Measurements from ENCODE around the gene CHFR. TPM values are rescaled to one million over a fixed set of nuclear protein-coding genes. Genes with fewer than 3 reads are reported as not detected.

The CHFR gene
- total and polyA plus RNA-seq, 2 experiments from 2014 or later = 23.0 to 42.7 TPM

DNA sequence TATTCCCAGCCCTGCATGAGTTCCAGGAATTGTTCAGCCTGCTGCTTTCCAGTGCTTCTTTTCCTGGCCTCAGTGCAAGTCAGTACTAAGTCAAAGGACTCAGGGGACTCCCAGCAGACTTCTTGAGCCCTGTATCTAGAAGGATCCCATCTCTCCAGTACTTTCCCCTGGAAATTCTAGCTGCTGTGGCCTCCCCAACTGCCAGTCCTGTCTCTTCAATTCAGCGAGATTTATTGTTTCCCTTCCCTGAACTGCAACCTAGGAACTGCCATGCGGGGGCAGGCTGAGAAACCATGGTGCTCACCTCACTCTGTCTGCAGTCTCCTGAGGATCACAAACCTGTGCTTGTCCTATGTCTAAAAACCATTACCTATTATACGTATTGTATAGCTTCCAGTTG is 37.0 kb upstream of the CHFR start (continued):
- no peak for TF ChIP-seq EZH2phosphoT487 (IDR thresholded peaks at IDR 0.05; ENCODE audit: unreplicated experiment)
- TF ChIP-seq ZNF331 (CRISPR knock-in tag; IDR thresholded peaks at IDR 0.05; ENCODE audit: low read depth) = no peak
- TF ChIP-seq, protein P1, sequence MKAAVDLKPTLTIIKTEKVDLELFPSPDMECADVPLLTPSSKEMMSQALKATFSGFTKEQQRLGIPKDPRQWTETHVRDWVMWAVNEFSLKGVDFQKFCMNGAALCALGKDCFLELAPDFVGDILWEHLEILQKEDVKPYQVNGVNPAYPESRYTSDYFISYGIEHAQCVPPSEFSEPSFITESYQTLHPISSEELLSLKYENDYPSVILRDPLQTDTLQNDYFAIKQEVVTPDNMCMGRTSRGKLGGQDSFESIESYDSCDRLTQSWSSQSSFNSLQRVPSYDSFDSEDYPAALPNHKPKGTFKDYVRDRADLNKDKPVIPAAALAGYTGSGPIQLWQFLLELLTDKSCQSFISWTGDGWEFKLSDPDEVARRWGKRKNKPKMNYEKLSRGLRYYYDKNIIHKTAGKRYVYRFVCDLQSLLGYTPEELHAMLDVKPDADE (IDR thresholded peaks at IDR 0.05) = no peak

DNA sequence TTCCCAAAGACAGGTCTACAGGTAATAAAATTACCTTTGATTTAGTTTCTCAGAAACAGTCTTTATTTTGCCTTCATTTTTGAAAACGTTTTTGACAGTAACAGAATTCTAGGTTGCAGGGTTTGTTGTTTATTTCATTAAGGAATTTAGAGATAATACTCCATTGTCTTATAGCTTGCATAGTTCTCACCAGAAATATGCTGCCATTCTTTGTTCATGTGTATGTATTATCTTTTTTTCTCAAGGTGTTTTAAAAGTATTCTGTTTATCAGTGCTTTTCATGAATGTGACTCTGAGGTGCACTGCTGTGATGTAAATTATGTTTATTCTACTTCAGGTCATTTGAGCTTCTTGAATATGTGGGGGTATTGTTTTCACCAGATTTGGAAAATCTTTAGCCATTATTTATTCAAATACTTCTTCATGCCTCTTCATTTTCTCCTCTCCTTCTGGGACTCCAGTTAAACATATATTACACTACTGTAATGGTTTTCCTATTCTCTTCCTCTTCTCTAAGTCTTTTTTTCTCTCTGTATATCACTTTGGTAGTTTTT is 36.0 kb upstream of the CHFR start:
- ATAC-seq = no peak
- H3K36me3 Mint-ChIP-seq (ENCODE audit: low read depth) = peaks cover 83% of the 10 kb centered on the region
- H3K9me3 Mint-ChIP-seq = peaks cover 100% of the 10 kb centered on the region

DNA sequence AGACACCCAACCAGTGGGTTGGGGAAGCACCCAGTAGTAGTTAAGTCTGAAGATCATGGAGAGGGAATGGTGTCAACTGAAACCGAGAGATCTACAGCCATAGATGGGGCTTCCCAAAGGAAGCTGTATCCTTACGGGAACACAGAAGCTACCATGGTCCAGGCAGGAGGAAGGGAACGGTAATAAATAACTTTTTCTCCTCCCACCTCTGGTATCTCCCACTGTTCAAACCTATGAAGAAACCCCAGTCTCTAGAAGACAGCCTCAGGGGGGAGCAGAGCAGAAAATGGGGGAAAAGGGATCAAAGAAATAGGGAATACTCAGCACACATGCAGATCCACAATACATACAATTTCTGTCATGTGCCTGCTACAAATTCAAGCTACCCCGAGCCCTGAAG is 35.3 kb upstream of the CHFR start:
- no peak overlapping the region for H2AFZ ChIP-seq
- Mint-ChIP-seq H3K9me3 (peaks cover 100% of the 10 kb centered on the region), H3K4me3 (no peak overlapping the region), H3K27ac (no peak overlapping the region), H3K36me3 (ENCODE audit: low read depth) (peaks cover 83% of the 10 kb centered on the region), H3K27me3 (ENCODE audit: insufficient read depth, low read depth, poor library complexity) (peaks cover 9% of the 10 kb centered on the region), H3K4me1 (no peaks in the 10 kb centered on the region)
- no peaks in the 10 kb centered on the region for H3K79me2 ChIP-seq (replicated peaks; ENCODE audit: insufficient read depth)
- no peak overlapping the region for H3K27ac ChIP-seq (ENCODE audit: low read depth)
- no peak for ATAC-seq
- H3K4me3 ChIP-seq = no peak overlapping the region
- peaks cover 29% of the 10 kb centered on the region for H3K36me3 ChIP-seq (ENCODE audit: insufficient read depth)
- no peaks in the 10 kb centered on the region for H4K20me1 ChIP-seq (replicated peaks; ENCODE audit: insufficient read depth)
- H3F3A ChIP-seq (replicated peaks; ENCODE audit: low read depth) = 0 out of 2 replicates have a peak, but pooled peaks cover 10% of the 10 kb centered on the region
- no peak overlapping the region for H3K4me2 ChIP-seq
- H3K27me3 ChIP-seq (ENCODE audit: insufficient read depth) = 0 out of 2 replicates have a peak, but pooled peaks cover 4% of the 10 kb centered on the region
- no peaks in the 10 kb centered on the region for H3K4me1 ChIP-seq (ENCODE audit: insufficient read depth)
- no peaks in the 10 kb centered on the region for H3K9me2 ChIP-seq (ENCODE audit: insufficient read depth)
- DNase-seq (ENCODE audit: low spot score) = no peak
- TF ChIP-seq, protein P2, sequence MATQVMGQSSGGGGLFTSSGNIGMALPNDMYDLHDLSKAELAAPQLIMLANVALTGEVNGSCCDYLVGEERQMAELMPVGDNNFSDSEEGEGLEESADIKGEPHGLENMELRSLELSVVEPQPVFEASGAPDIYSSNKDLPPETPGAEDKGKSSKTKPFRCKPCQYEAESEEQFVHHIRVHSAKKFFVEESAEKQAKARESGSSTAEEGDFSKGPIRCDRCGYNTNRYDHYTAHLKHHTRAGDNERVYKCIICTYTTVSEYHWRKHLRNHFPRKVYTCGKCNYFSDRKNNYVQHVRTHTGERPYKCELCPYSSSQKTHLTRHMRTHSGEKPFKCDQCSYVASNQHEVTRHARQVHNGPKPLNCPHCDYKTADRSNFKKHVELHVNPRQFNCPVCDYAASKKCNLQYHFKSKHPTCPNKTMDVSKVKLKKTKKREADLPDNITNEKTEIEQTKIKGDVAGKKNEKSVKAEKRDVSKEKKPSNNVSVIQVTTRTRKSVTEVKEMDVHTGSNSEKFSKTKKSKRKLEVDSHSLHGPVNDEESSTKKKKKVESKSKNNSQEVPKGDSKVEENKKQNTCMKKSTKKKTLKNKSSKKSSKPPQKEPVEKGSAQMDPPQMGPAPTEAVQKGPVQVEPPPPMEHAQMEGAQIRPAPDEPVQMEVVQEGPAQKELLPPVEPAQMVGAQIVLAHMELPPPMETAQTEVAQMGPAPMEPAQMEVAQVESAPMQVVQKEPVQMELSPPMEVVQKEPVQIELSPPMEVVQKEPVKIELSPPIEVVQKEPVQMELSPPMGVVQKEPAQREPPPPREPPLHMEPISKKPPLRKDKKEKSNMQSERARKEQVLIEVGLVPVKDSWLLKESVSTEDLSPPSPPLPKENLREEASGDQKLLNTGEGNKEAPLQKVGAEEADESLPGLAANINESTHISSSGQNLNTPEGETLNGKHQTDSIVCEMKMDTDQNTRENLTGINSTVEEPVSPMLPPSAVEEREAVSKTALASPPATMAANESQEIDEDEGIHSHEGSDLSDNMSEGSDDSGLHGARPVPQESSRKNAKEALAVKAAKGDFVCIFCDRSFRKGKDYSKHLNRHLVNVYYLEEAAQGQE (IDR thresholded peaks at IDR 0.05; ENCODE audit: unreplicated experiment) = no peak
- no peak for TF ChIP-seq JUNB (IDR thresholded peaks at IDR 0.05; ENCODE audit: unreplicated experiment)
- TF ChIP-seq, protein P3, sequence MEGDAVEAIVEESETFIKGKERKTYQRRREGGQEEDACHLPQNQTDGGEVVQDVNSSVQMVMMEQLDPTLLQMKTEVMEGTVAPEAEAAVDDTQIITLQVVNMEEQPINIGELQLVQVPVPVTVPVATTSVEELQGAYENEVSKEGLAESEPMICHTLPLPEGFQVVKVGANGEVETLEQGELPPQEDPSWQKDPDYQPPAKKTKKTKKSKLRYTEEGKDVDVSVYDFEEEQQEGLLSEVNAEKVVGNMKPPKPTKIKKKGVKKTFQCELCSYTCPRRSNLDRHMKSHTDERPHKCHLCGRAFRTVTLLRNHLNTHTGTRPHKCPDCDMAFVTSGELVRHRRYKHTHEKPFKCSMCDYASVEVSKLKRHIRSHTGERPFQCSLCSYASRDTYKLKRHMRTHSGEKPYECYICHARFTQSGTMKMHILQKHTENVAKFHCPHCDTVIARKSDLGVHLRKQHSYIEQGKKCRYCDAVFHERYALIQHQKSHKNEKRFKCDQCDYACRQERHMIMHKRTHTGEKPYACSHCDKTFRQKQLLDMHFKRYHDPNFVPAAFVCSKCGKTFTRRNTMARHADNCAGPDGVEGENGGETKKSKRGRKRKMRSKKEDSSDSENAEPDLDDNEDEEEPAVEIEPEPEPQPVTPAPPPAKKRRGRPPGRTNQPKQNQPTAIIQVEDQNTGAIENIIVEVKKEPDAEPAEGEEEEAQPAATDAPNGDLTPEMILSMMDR (conservative IDR thresholded peaks at IDR 0.05; ENCODE audit: low read depth in 2 of 2) = no peak
- TF ChIP-seq POLR2AphosphoS5 (IDR thresholded peaks at IDR 0.05; ENCODE audit: low read depth) = no peak
- TF ChIP-seq NANOG (IDR thresholded peaks at IDR 0.05; ENCODE audit: borderline replicate concordance) = no peak

More for the DNA sequence above, 36.0 kb upstream of the CHFR start:
- H3K27ac ChIP-seq (ENCODE audit: low read depth) = no peak overlapping the region
- H4K20me1 ChIP-seq (replicated peaks; ENCODE audit: insufficient read depth) = no peaks in the 10 kb centered on the region
- 0 out of 2 replicates have a peak, but pooled peaks cover 4% of the 10 kb centered on the region for H3K27me3 ChIP-seq (ENCODE audit: insufficient read depth)
- peaks cover 5% of the 10 kb centered on the region for H3K27me3 Mint-ChIP-seq (ENCODE audit: insufficient read depth, low read depth, poor library complexity)
- H3K4me3 Mint-ChIP-seq = no peak overlapping the region
- TF ChIP-seq, protein P3 (conservative IDR thresholded peaks at IDR 0.05; ENCODE audit: low read depth in 2 of 2) = no peak
- no peak for TF ChIP-seq POLR2AphosphoS5 (IDR thresholded peaks at IDR 0.05; ENCODE audit: low read depth)
- H3K4me1 Mint-ChIP-seq = no peaks in the 10 kb centered on the region
- H3K4me2 ChIP-seq = no peak overlapping the region
- H2AFZ ChIP-seq = no peak overlapping the region
- DNase-seq (ENCODE audit: low spot score) = no peak
- H3K4me1 ChIP-seq (ENCODE audit: insufficient read depth) = no peaks in the 10 kb centered on the region
- H3K36me3 ChIP-seq (ENCODE audit: insufficient read depth) = peaks cover 36% of the 10 kb centered on the region
- H3K9me2 ChIP-seq (ENCODE audit: insufficient read depth) = no peaks in the 10 kb centered on the region
- H3K4me3 ChIP-seq = no peak overlapping the region
- H3K79me2 ChIP-seq (replicated peaks; ENCODE audit: insufficient read depth) = no peaks in the 10 kb centered on the region
- no peak overlapping the region for H3K27ac Mint-ChIP-seq
- 0 out of 2 replicates have a peak, but pooled peaks cover 10% of the 10 kb centered on the region for H3F3A ChIP-seq (replicated peaks; ENCODE audit: low read depth)

Data from GM23338 (cell line).